Stimulated activated CD4-positive, alpha-beta T cell treated with anti-CD3 and anti-CD28 coated beads, Interleukin-12 subunit alpha, Interleukin-12 subunit beta, amount 100 ng/mL, for 4 hours (primary cell): ENCODE results near the gene SAMD11.

Experiments used
- DNase-seq: peaks from one replicate; pipeline ENCODE4 v3.0.0-alpha.2; 2020

SAMD11 gene

DNA sequence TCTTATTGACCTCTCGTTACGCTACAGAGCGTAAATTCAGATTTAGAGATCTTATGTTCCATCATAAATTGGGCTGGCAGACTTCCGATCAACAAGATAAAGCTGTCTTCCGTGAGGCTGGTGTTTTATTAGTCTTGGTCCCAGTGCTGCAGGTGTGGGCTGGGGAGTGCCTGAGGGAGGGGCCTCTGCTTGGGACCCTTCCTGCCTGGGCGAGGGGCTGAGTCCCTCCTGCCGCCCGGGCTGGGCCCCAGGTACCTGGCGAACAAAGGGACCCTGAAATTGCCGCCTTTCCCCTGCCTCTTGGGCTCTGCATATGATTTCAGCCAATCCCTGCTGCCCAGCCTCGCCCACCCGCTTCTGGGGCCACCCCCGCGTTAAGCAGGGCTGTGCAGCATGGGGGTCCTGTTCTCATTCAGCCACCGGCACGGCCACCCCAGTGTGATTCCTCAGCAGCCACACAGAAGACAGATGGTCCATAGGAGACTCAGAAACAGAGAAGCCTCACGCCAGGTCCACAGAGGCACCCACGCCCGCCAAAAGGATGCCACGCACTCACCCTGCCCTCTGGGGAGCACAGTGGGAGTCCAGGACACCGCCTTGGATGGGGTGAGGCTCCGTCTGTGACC lies 6.1 kb upstream of the SAMD11 start:
- no peak for DNase-seq

DNA sequence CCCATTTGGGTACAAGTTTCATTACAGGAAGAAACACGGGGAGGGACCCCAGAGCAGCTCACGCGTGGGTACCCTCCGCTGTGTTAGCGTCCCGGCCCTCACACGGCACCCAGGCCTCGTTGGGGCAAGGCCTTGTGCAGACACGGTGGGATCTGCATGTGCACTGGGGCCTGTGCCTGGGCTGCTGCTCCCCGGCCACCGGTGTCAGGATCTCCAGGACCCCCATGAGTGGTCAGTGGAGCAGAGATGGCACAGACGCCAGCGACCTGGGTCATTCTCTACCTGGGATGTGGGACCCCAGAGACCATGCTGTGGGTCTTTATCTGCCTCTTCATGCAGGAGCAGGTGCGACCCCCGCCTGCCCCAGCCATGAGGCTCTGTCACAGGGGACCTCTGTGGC lies 5.4 kb upstream of the SAMD11 start:
- DNase-seq = no peak

DNA sequence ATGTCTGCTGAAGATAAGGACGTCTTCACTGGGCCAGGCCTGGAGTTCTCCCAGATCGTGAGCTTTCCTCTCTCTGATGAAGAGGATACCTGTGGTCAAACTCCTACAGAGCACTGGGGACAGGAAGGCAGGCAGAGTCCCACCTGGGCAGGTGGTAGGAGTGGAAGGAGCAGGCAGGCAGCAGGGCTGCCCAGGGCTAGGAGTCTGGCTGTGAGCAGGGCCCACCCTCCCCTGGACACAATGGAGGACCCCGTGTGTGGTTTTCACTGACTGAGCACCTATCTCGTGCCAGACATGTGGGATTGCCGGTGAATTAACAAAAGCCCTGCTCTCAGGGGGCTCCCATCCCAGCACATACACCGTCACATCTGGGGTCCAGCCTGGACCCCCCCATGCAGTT lies 4.9 kb upstream of the SAMD11 start:
- DNase-seq = no peak

DNA sequence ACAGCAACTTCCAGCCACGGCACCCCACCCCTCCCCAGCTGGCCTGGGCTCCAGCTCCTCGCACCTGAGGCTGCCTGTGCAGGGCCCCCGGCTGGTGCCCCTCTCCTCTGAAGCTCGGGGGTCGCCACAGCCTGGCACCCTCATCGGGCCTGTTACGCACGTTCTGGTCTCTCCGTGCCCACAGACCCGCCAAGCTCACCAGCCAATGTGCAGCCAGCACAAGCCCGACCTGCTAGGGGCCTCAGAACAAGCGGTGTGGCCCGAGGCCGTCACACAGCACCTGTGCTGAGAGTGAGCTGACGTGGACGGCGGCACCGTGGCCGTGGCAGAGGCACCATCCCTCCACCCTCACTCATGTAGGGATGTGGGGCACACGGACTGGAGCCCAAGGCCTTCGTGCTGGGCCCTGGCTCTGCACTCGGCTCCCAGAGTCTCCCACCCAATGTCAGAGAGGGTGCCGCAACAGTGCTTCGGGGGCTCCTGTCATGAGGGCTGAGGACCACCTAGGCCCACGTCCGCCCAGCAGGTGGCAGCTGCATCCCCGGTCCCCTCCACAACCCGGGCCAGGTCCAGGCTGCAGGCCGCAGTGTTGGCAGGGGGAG lies 4.4 kb upstream of the SAMD11 start:
- no peak for DNase-seq

DNA sequence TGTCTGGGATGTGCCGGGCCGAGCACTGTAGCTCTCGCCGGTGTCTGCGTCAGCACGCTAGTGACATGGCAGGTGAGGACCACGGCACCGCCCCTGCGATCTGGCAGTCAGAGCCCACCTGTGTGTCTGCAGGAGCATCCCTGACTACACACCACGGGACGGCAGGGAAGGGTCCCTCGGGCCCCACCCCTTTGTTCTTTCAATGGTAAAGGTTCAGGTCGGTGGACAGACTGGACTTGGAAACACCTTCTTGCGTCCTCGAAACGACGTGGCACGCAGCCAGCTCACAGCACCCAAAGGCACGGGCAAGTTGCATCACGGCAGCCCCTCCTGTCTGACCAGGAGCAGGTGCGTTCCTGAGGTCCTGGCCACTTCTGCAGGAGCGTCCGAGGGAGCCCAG lies 3.7 kb upstream of the SAMD11 start:
- no peak for DNase-seq

DNA sequence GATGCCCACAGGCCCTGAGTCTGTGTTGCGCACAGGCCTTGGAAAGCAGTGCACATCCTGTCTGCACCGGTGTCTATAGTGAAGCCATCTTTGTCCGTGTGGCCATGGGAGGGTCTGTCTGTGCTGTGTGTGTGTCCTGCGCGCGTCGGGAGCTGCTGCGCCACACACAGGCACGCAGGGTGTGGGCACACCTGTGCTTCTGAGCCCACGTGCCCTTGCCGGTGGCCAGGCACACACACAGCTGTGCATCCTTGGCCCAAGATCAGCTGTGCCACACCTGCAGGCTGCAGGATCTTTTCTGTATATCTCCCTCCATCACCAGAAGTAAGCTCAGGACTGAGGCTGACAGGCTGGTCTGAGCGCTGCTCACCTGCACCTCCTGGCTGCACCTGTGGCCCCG lies 3.2 kb upstream of the SAMD11 start:
- DNase-seq = no peak

DNA sequence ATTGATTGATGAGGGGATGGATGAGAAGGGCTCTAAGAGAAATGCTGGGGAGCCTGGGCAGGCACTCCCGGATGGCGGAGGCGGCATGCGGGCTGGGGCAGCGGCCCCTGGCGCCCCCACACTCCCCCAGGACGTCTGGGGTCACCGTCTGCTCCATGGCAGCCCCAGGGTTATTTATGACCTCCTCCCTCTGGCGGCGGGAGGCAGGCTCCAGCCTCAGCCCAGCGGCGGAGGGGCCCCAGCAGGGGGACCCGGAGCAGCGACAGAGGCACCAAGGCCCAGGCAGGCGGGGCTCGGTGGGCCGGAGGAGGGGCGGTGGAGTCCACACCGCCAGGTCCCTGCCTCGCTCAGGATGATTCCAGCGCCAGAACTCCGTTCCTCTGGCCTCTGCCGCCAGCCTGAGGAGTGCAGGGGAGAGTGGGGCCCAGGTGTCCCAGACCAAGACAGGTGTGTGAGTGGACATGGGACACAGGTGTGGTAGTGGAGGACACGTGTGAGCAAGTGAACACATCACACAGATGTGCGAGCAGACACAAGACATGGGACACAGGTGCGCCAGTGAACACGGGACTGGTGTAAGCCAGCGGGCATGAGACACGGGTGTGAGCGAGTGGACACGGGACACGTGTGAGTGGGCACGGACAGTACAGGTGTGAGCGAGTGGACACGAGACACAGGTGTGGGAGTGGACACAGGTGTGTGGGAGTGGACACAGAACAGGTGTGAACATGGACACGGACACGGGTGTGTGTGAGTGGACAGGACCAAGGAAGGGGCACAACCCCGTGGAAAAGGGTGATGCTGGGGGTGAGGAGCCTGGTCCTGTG lies 2.5 kb upstream of the SAMD11 start:
- peak; percentile 31 for DNase-seq

DNA sequence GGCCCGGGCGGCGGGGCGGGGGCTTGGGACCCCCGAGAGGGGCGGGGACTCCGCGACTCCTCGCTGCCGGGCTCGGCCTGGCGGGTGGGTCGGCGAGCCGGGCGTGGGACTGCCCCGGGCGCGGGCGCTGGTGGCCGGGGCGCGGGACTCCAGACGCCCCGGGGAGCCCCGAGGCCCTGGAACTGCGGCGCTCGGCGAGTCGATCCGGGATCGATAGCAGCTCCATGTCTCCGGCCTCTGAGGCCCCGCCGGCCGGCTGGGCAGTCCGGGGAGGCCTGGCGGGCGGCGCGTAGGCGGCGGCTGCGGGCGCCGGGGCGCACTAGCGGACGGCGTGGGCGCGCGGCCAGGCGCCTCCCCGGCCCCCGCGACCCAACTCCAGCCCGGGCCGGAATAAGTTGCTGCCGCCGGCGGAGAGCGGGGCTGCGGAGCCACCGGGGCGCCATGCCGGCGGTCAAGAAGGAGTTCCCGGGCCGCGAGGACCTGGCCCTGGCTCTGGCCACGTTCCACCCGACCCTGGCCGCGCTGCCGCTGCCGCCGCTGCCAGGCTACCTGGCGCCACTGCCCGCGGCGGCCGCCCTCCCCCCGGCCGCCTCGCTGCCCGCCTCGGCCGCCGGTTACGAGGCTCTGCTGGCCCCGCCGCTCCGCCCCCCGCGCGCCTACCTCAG lies 400 bp downstream of the SAMD11 start:
- DNase-seq = no peak

DNA sequence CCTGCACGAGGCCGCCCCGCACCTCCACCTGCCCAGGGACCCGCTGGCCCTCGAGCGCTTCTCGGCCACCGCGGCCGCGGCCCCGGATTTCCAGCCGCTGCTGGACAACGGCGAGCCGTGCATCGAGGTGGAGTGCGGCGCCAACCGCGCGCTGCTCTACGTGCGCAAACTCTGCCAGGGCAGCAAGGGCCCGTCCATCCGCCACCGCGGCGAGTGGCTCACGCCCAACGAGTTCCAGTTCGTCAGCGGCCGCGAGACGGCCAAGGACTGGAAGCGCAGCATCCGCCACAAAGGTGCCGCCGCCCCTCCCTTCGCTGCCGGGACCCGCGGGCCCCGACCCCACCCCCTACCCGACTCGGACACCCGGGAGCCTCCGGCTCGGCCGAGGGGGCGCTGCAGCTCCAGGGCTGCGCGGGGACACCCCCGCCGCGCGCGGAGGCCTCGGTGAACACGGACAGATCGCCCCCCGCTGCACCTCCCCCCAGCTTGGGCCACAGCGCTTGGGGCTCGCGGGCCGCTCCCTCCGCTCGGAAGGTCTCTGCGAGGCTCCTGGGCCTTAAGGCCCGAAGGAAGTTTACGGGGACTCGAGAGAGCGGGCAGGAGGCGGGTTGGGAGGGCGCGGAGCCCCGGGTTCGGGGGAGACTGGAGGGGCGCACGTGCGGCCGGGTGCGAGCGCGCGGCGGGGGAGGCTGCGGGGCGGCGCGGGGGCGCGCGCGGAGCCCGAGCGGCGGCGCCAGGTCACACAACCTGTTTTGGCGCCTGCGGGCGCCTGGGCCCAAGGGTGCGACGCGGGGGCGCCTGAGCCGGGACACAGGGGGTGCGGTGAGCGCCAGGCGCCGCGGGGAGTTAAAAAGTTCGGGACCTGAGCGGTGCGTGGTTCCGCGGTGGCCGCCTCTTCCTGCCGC lies 1.2 kb downstream of the SAMD11 start:
- DNase-seq = no peak

DNA sequence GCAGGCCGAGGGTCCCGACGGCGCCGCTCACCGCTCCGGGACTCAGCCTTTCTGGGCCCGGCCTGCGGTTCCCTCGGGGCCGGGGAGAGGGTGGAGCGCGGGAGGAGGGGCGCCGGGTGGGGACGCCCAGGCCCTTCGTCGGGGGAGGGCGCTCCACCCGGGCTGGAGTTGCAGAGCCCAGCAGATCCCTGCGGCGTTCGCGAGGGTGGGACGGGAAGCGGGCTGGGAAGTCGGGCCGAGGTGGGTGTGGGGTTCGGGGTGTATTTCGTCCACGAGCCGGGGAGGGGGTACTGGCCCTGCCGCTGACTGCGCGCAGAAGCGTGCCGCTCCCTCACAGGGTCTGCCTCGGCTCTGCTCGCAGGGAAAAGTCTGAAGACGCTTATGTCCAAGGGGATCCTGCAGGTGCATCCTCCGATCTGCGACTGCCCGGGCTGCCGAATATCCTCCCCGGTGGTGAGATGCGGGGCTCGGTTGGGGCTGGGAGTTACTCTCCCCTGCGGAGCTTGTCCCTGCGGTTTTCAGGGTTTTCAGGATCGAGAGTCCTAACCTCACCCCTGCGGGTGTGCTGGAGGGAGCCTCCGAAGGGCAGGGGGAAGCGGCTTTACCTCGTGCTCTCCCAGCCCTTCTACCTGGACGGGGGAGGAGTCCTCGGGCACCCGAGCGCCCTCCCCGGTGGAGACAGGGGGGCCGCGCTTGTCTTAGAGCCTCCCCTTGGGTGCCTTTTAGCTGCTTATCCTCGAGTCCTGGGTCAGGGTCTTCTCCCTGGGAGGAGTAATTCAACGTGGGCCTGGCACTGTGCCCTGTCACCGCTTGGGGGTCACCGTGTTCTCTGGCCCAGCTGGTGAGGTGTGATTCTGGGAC lies 2.1 kb downstream of the SAMD11 start:
- DNase-seq = no peak

DNA sequence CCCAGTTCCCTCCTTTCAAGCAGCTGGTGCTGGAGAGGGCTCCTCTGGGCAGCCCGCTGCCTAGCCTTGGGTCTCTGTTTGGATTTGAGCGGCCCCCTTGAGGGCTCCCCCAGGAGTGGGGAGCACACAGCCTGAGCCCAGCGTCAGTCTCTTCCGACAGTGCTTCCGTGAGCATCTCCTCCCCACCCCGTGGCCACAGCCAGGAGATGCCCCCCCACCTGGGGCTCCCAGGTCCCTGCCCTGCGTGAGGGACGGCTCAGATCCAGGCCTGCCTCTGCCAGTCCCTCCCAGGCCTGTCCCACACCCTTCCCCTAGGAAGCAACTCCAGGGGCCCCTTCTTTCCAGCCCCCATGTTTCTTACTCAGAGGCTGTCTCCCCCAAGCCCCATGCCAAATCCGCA lies 3.5 kb downstream of the SAMD11 start:
- DNase-seq = no peak

DNA sequence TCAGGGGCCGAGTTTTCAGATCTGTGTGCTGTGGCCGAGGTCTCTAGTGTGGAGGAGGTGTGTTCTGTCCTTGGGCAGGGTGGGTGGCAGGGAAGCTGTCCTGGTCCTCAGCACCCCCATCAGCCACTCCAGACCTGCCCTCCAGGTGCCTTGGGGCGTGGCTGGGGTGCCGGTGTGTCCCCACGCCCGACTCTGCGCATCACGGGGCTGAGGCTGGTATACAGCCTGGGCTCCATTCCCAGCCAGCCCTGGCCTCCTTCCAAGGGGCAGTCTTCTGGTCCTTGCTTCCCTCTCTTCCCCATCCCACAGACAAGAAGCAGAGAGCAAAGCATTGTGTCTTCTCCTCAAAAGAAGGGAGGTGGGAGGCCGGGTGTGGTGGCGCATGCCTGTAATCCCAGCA lies 4.0 kb downstream of the SAMD11 start:
- DNase-seq = no peak

DNA sequence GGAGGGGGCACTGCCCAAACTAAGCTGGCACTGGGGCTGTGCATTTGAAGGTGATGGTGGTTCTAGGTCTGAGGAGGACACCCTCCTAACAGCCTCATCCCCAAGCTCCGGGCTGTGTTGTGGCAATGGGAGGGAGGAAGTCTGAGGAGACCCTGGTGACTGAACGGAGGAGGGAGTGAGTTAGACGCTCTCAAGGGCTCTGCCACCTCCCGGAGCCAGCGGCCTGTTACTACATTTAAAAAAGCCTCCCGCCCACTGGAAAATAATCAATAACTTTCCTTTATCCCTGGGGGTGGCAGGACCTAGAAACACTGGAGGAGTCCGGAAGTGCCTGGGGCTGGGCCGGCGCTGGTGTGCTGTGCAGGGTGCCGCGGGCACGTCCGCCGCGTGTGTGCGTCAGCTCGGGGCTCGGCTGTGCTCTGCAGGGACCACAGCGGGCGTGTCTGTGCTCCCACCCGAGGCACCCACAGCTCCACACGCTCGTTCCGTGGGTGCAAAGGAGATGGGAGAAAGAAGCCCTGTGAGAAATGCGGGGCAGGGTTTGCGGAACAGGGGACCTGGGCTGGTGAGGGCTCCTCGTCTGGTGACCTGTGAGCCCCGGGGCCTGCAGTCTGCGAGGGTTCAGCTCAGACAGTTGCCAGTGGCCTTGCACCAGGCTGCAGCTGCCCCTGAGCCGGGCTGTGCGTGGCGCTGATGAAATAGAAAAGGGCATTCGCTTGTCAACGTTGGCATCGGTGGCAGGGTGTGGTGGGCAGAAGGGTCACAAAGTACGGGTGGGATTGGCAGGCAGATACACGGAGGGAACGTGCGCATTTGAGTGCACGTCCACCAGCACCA lies 5.3 kb downstream of the SAMD11 start:
- no peak for DNase-seq

DNA sequence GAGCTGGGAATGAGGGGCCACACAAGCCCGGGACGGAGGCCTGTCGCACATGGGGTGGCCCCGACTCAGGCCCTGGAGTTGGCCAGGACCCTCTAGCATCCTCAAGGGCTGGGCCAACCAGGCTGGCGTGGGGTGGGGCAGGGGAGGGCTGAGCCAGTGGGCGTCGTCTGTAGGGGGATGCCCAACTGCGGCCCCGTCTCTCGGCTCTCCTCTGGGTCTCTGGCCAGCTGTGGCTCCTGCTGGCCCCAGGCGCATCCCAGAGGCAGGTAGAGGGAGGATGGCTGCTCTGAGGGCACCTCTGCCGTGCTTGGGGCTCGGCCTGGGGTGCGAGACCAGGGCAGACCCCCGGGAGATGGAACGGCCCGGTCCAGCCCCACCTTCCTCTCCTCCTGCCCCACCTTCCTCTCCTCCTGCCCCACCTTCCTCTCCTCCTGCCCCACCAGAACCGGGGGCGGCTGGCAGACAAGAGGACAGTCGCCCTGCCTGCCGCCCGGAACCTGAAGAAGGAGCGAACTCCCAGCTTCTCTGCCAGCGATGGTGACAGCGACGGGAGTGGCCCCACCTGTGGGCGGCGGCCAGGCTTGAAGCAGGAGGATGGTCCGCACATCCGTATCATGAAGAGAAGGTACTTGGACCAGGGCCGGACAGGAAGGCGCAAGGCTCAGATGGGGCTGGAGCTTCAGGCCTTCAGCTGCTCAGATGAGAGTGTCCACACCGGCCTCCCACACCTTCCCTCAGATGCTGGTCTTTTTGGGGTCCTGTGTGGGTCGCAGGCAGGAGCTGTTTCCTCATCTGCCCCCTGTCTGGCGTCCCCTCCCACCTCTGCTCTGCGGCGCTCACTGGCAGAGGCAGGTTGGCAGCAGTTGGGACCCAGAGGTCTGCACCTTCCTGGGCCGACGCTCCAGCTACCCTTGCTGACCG lies 6.2 kb downstream of the SAMD11 start:
- DNase-seq = no peak

DNA sequence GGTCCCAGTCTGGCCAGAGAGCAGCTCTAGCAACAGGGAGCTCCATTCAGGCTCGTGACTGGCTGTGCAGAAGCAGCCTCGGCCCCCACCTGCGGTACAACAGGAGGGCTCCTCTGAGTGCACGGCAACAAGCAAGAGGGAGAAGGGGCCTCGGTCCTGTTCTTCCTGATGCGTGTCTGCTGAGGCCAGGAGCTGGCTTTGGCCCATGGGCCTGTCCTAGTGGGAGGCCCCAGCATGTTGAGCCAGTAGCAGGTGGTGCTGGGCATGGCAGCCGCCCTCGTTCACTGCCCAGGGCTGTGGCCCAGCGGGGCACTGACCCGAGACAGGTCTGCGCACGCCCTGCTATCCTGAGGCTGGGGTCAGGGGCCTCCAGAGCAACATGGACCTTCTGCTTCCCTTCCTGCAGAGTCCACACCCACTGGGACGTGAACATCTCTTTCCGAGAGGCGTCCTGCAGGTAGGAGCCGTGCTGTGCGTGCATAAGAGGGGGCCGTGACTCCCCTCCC lies 7.0 kb downstream of the SAMD11 start:
- DNase-seq = no peak

DNA sequence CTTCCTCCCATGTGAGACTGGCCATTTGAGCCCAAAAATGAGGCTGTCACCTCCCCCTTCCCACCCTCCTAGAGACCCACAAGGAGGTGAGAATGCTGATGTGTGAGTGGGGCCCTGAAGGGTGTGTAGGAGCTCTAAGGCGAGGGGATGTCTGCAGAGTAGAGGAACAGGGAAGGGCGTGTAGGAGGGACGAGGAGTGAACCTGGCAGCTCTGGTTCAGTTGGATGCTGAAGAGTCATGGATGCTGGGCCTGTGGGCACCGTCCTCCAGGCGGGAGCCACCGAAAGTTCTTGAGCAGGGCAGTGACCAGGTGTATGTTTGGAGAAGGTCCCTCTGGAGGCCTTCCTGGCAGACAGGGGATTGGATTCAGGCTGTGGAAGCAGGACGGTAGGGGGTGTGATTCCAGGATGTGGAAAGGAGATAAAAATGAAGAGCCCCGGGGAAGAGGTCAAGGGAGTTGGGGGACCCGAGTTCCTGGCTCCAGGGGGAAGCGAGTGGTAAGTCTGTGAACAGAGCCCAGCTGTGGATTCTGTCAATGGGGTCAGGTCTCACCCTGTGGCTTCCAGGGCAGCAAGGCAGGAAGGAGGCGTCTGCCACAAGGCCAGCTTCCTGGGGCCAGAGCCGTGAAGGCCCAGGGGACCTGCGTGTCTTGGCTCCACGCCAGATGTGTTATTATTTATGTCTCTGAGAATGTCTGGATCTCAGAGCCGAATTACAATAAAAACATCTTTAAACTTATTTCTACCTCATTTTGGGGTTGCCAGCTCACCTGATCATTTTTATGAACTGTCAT lies 7.9 kb downstream of the SAMD11 start:
- no peak for DNase-seq

DNA sequence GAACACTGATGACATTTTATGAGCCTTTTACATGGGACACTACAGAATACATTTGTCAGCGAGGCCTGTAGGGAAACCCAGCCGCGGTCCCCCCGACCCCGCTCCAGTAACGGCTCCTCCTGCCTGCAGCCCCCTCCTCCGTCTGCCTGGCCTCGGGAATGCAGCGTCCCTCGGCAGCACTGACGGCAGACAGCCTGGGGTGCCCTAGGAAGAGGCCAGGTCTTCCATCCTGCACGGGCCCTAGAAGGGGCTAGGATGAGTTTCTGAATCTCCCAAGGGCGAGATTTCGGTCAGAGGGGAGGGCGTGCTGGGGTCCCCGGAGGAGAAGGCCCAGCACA lies 8.4 kb downstream of the SAMD11 start:
- DNase-seq = no peak

DNA sequence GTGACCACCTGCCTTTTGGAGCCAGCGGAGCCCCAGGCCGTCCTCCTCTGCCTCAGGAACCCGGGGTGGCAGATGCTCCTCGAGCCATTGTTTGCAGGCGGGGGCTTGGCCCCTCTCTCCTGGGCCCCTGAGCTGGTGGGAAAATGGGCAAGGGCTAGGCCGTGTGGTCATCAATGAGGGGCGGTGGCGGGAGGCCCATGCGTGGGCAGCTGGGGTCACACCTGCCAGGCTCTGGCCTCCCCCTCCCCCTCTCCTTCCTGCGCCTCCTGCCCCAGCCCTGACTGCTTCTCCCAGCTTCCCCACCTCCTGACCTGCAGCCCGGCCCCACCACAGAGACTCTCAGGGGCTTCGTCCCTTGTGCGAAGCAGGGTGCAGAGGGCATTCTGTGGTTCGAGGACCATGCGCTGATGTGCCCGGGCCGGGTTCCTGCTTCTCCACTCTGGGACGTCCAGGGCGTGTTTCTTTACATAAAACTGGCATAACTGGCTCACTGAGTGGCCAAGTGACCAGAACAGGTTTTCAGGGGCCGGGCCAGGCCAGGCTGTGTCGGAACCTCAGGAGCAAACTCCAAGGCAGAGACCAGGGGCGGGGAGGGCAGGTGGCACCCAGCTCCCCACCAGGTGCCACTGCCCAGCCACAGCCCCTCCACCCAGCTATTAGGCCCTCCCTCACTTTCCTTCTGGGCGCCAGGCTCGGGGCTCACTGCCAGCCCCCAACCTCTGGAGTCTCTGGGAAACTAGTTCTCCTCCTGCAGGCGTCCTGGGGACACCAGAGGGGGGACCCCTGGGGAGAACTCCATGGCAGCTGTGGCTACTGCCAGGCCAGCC lies 9.3 kb downstream of the SAMD11 start:
- DNase-seq = no peak
